Upper lobe of right lung (tissue), 1 donor: ENCODE measurements around the gene ARHGEF6. TPM values are rescaled to one million over a fixed set of nuclear protein-coding genes. Genes with fewer than 3 reads are reported as not detected.
"Not testable (repeated sequence)": the region's sequence is repeated elsewhere in the genome, so short reads cannot be mapped to it uniquely, and the experiment has no call there.

Source experiments
- ATAC-seq: fragments of 200-7000 bp; cut with Tn5 transposase; one replicate; pipeline ENCODE4 v1.9.1; 2020; ENCODE audit warnings: mild to moderate bottlenecking, moderate library complexity
- DNase-seq: peaks from one replicate; pipeline ENCODE4 v3.0.0-alpha.2; 2020
- H3K27ac ChIP-seq: fragments of 200-600 bp; one replicate; pipeline ENCODE4 v1.8.0; 2022
- H3K27me3 ChIP-seq: fragments of 200-600 bp; one replicate; pipeline ENCODE4 v1.8.0; 2022; ENCODE audit warnings: mild to moderate bottlenecking
- H3K36me3 ChIP-seq: fragments of 200-600 bp; one replicate; pipeline ENCODE4 v1.8.0; 2022
- H3K4me1 ChIP-seq: fragments of 200-600 bp; one replicate; pipeline ENCODE4 v1.8.0; 2022
- H3K4me3 ChIP-seq: fragments of 200-600 bp; one replicate; pipeline ENCODE4 v1.8.0; 2022; ENCODE audit warnings: mild to moderate bottlenecking
- H3K9me3 ChIP-seq: fragments of 200-600 bp; one replicate; pipeline ENCODE4 v1.8.0; 2022
- CTCF ChIP-seq: fragments of 200-600 bp; IDR thresholded peaks from one replicate; pipeline ENCODE4 v1.8.0; 2022; ENCODE audit warnings: antibody characterized with exemption
- intact Hi-C: fragments of 100-400 bp; cut with DNase I; formaldehyde crosslinking; loops from one replicate; pipeline ENCODE4 v1.11.0; 2022
- total RNA-seq: library from RNA; stranded (reverse); fragmentation: NEBNext Ultra II Directional; extraction: Animal tissue kit (Norgen Biotek cat#: 25700); gene quantifications from one replicate; pipeline ENCODE4 v1.2.1, GENCODE V29; 2021
- donor health status: DM: no; HTN: yes; CAD: no; lungs with severe emphysema.

Gene ARHGEF6
- total RNA-seq, 1 donor from 2014 or later = 42.8 TPM

- DNase-seq (no peak), ATAC-seq (no peak)
- intact Hi-C loops = no loop called here
- H3K27me3 ChIP-seq = no peaks in the 10 kb centered on the region
- H3K27ac ChIP-seq = no peak overlapping the region
- no peaks in the 10 kb centered on the region for H3K4me1 ChIP-seq
- no peak for TF ChIP-seq CTCF
- H3K9me3 ChIP-seq = no peaks in the 10 kb centered on the region
- H3K4me3 ChIP-seq = no peak overlapping the region
- no peaks in the 10 kb centered on the region for H3K36me3 ChIP-seq
Observed at GRCh38 chrX:136812286-136812685, 31.6 kb upstream of the ARHGEF6 start.

DNA sequence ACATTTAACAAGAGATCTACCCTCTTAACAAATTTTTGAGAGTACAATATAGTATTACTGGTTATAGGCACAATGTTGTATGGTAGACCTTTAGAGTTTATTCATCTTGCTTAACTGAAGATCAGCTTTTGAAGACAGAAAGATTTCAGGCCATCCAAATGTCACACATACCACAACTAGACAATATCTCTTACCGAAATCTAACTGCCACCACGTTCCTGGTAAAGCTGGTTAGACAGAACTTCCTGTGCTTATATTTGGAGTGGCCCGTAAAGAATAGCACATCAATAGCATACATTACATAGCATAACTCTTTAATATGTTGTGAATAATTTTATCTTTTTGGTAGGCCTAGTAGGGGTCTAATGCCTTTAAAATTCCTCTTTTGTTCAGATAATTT lies 29.8 kb upstream of the ARHGEF6 start:
- intact Hi-C loops = no loop called here
- DNase-seq (no peak), ATAC-seq (no peak)
- Histone ChIP-seq H3K27ac (no peak overlapping the region), H3K27me3 (no peaks in the 10 kb centered on the region), H3K9me3 (no peaks in the 10 kb centered on the region), H3K36me3 (no peaks in the 10 kb centered on the region), H3K4me1 (no peaks in the 10 kb centered on the region), H3K4me3 (no peak overlapping the region)
- no peak for TF ChIP-seq CTCF

GRCh38 chrX:136806891-136807410 lies 26.2 kb upstream of the ARHGEF6 start:
- no peak overlapping the region for H3K4me3 ChIP-seq
- DNase-seq (no peak), ATAC-seq (no peak)
- H3K36me3 ChIP-seq = no peaks in the 10 kb centered on the region
- no peaks in the 10 kb centered on the region for H3K27me3 ChIP-seq
- H3K4me1 ChIP-seq = no peaks in the 10 kb centered on the region
- H3K27ac ChIP-seq = no peak overlapping the region
- intact Hi-C loops = no loop called here
- no peak for TF ChIP-seq CTCF
- H3K9me3 ChIP-seq = no peaks in the 10 kb centered on the region

DNA sequence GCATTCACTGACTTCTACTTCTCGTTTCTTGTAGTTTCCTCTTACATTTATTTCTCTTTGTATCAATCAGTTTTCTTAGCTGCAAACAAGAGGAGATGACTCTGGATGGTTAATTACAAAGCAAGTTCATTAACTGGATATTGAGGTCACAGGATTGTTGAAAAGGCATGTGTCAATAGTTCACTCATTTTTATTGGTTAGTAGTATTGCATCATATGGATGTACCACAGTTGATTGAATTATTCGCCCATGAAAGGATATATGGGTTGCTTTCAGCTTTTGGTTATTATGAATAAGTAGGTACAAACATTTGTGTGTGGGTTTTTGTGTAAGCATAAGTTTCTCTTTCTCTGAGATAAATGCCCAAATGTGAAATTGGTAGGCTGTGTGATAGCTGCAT lies 21.8 kb upstream of the ARHGEF6 start:
- DNase-seq = no peak
- intact Hi-C loops = no loop called here
- H3K4me3 ChIP-seq = no peak overlapping the region
- ATAC-seq = no peak
- no peaks in the 10 kb centered on the region for H3K4me1 ChIP-seq
- H3K36me3 ChIP-seq = no peaks in the 10 kb centered on the region
- no peaks in the 10 kb centered on the region for H3K9me3 ChIP-seq
- TF ChIP-seq CTCF = no peak
- H3K27ac ChIP-seq = no peak overlapping the region
- H3K27me3 ChIP-seq = no peaks in the 10 kb centered on the region

- Histone ChIP-seq H3K27me3 (no peaks in the 10 kb centered on the region), H3K9me3 (no peaks in the 10 kb centered on the region), H3K27ac (no peak overlapping the region), H3K4me1 (no peaks in the 10 kb centered on the region), H3K4me3 (no peak overlapping the region), H3K36me3 (no peaks in the 10 kb centered on the region)
- no peak for TF ChIP-seq CTCF
- DNase-seq (no peak), ATAC-seq (no peak)
- intact Hi-C loops = no loop called here
Observed at GRCh38 chrX:136797787-136798186, 17.1 kb upstream of the ARHGEF6 start.

GRCh38 chrX:136795132-136795531 lies 14.4 kb upstream of the ARHGEF6 start:
- H3K4me1 ChIP-seq, H3K4me3 ChIP-seq: not testable (repeated sequence)

GRCh38 chrX:136794660-136795059 lies 13.9 kb upstream of the ARHGEF6 start:
- DNase-seq, H3K27ac ChIP-seq, ATAC-seq, H3K36me3 ChIP-seq, intact Hi-C loops, H3K27me3 ChIP-seq, H3K4me3 ChIP-seq, H3K9me3 ChIP-seq, H3K4me1 ChIP-seq: not testable (repeated sequence)

More at GRCh38 chrX:136795132-136795531, 14.4 kb upstream of the ARHGEF6 start:
- DNase-seq, ATAC-seq, intact Hi-C loops, H3K9me3 ChIP-seq, H3K36me3 ChIP-seq, H3K27ac ChIP-seq, H3K27me3 ChIP-seq: not testable (repeated sequence)
